OCI-LY1 (cell line): Measurements from ENCODE around the gene TIMM13.

Experiments
- H2AFZ ChIP-seq: fragments of 200-600 bp; sonication (generic), shearing (Covaris generic); 2 replicates; pipeline ENCODE4 v1.6.0; 2014; ENCODE audit warnings: antibody characterized with exemption, mild to moderate bottlenecking, low read length
- H3F3A ChIP-seq: fragments of 200-600 bp; sonication (generic), shearing (Covaris generic); 2 replicates; pipeline ENCODE4 v1.6.0; 2014; ENCODE audit warnings: mild to moderate bottlenecking, antibody characterized with exemption, low read length, moderate library complexity; ENCODE audit not compliant: insufficient read depth
- H3K27ac ChIP-seq: fragments of 200-600 bp; sonication (generic); 2 replicates; pipeline ENCODE4 v1.5.1; 2014; ENCODE audit warnings: low read length, mixed run types, mild to moderate bottlenecking, low read depth; ENCODE audit not compliant: poor library complexity, severe bottlenecking
- H3K27me3 ChIP-seq: fragments of 200-600 bp; sonication (generic); 2 replicates; pipeline ENCODE4 v1.6.0; 2014; ENCODE audit warnings: antibody characterized with exemption, mild to moderate bottlenecking, low read length, moderate library complexity; ENCODE audit not compliant: insufficient read depth
- H3K36me3 ChIP-seq: fragments of 200-600 bp; sonication (generic); 2 replicates; pipeline ENCODE4 v1.6.1; 2014; ENCODE audit warnings: mild to moderate bottlenecking, antibody characterized with exemption, low read length, moderate library complexity, mixed read lengths; ENCODE audit not compliant: insufficient read depth
- H3K4me1 ChIP-seq: fragments of 200-600 bp; sonication (generic); 2 replicates; pipeline ENCODE4 v1.5.1; 2014; ENCODE audit warnings: mild to moderate bottlenecking, low read length, moderate library complexity; ENCODE audit not compliant: insufficient read depth, severe bottlenecking
- H3K4me2 ChIP-seq: fragments of 200-600 bp; sonication (generic), shearing (Covaris generic); 2 replicates; pipeline ENCODE4 v1.6.1; 2014; ENCODE audit warnings: low read length
- H3K4me3 ChIP-seq: fragments of 200-600 bp; sonication (generic); 2 replicates; pipeline ENCODE4 v1.5.1; 2014; ENCODE audit warnings: low read length, low read depth, mild to moderate bottlenecking, mixed read lengths; ENCODE audit not compliant: poor library complexity, severe bottlenecking
- H3K79me2 ChIP-seq: fragments of 200-600 bp; shearing (Covaris generic); 2 replicates; pipeline ENCODE4 v1.6.1; 2016; ENCODE audit warnings: mixed run types, low read length, mixed read lengths; ENCODE audit not compliant: insufficient read depth
- H3K9ac ChIP-seq: fragments of 200-600 bp; sonication (generic), shearing (Covaris generic); 2 replicates; pipeline ENCODE4 v1.6.1; 2014; ENCODE audit warnings: mild to moderate bottlenecking, low read length, mixed read lengths
- H3K9me2 ChIP-seq: fragments of 200-600 bp; sonication (generic), shearing (Covaris generic); 2 replicates; pipeline ENCODE4 v1.6.1; 2014; ENCODE audit warnings: low read depth, mild to moderate bottlenecking, low read length, mixed read lengths
- H3K9me3 ChIP-seq: fragments of 200-600 bp; shearing (Covaris generic); 2 replicates; pipeline ENCODE4 v1.6.1; 2014; ENCODE audit warnings: low read length, mixed read lengths
- H4K20me1 ChIP-seq: fragments of 200-600 bp; sonication (generic), shearing (Covaris generic); 2 replicates; pipeline ENCODE4 v1.6.0; 2016; ENCODE audit warnings: mild to moderate bottlenecking, low read length; ENCODE audit not compliant: insufficient read depth
- CTCF ChIP-seq: fragments of 200-600 bp; sonication (generic), shearing (Covaris generic); IDR thresholded peaks from 2 replicates; pipeline ENCODE4 v1.5.1; 2017; ENCODE audit warnings: mild to moderate bottlenecking, antibody characterized with exemption, low read length, moderate library complexity, mixed read lengths
- EZH2 ChIP-seq: fragments of 200-600 bp; sonication (generic), shearing (Covaris generic); IDR thresholded peaks from 2 replicates; pipeline ENCODE4 v1.8.0; 2017; ENCODE audit warnings: borderline replicate concordance, mixed run types, mild to moderate bottlenecking, antibody characterized with exemption, low read length, moderate library complexity, mixed read lengths

TIMM13 gene

GRCh38 chr19:2392366-2392765 lies 35.0 kb downstream of the TIMM13 start:
- H3K4me3 ChIP-seq = no peak overlapping the region
- no peak overlapping the region for H3K4me2 ChIP-seq
- no peak overlapping the region for H3K9ac ChIP-seq
- no peak overlapping the region for H3K27ac ChIP-seq
- H2AFZ ChIP-seq = no peak overlapping the region
- peaks cover 8% of the 10 kb centered on the region; the same call in 1 of the 2 replicates for H3K27me3 ChIP-seq
- H3K79me2 ChIP-seq = no peaks in the 10 kb centered on the region
- no peaks in the 10 kb centered on the region for H4K20me1 ChIP-seq
- no peak for TF ChIP-seq EZH2
- TF ChIP-seq CTCF = no peak
- no peaks in the 10 kb centered on the region for H3K36me3 ChIP-seq
- H3K4me1 ChIP-seq = peaks cover 14% of the 10 kb centered on the region
- no peaks in the 10 kb centered on the region for H3K9me2 ChIP-seq
- H3F3A ChIP-seq = no peaks in the 10 kb centered on the region
- H3K9me3 ChIP-seq = no peaks in the 10 kb centered on the region

- Histone ChIP-seq H4K20me1 (no peaks in the 10 kb centered on the region), H3K27me3 (peaks cover 4% of the 10 kb centered on the region; the same call in 1 of the 2 replicates), H3K9ac (no peak overlapping the region), H3K36me3 (no peaks in the 10 kb centered on the region), H3K79me2 (no peaks in the 10 kb centered on the region), H3K4me1 (peaks cover 14% of the 10 kb centered on the region), H3K9me2 (no peaks in the 10 kb centered on the region), H3F3A (no peaks in the 10 kb centered on the region), H3K9me3 (no peaks in the 10 kb centered on the region), H3K4me2 (no peak overlapping the region), H3K4me3 (no peak overlapping the region), H3K27ac (no peak overlapping the region), H2AFZ (no peak overlapping the region)
- peak; percentile 76 for TF ChIP-seq CTCF
- TF ChIP-seq EZH2 = no peak
Measured at GRCh38 chr19:2391118-2391725, 36.2 kb downstream of the TIMM13 start.

- no peaks in the 10 kb centered on the region for H3K9me2 ChIP-seq
- no peaks in the 10 kb centered on the region for H3K36me3 ChIP-seq
- H3K9ac ChIP-seq = no peak overlapping the region
- H3F3A ChIP-seq = no peaks in the 10 kb centered on the region
- no peaks in the 10 kb centered on the region for H4K20me1 ChIP-seq
- no peaks in the 10 kb centered on the region for H3K9me3 ChIP-seq
- no peaks in the 10 kb centered on the region for H3K79me2 ChIP-seq
- H3K4me2 ChIP-seq = no peak overlapping the region
- no peak overlapping the region for H3K4me3 ChIP-seq
- no peak overlapping the region for H2AFZ ChIP-seq
- peaks cover 10% of the 10 kb centered on the region for H3K4me1 ChIP-seq
- H3K27ac ChIP-seq = no peak overlapping the region
- no peak for TF ChIP-seq CTCF
- no peaks in the 10 kb centered on the region; the same call in 1 of the 2 replicates for H3K27me3 ChIP-seq
Measured at GRCh38 chr19:2389594-2389993, 37.8 kb downstream of the TIMM13 start.
